ENCODE data around the gene NPHP4. TPM values are rescaled to one million over a fixed set of nuclear protein-coding genes. Genes with fewer than 3 reads are reported as not detected.

The NPHP4 gene
- total and polyA plus RNA-seq, 10 of the 15 experiments (the other 5 are each of a cell fraction or from before 2014, with no cell fraction given), result 0.16 to 10.5 (median 3.1) TPM

- TF ChIP-seq, protein P1, sequence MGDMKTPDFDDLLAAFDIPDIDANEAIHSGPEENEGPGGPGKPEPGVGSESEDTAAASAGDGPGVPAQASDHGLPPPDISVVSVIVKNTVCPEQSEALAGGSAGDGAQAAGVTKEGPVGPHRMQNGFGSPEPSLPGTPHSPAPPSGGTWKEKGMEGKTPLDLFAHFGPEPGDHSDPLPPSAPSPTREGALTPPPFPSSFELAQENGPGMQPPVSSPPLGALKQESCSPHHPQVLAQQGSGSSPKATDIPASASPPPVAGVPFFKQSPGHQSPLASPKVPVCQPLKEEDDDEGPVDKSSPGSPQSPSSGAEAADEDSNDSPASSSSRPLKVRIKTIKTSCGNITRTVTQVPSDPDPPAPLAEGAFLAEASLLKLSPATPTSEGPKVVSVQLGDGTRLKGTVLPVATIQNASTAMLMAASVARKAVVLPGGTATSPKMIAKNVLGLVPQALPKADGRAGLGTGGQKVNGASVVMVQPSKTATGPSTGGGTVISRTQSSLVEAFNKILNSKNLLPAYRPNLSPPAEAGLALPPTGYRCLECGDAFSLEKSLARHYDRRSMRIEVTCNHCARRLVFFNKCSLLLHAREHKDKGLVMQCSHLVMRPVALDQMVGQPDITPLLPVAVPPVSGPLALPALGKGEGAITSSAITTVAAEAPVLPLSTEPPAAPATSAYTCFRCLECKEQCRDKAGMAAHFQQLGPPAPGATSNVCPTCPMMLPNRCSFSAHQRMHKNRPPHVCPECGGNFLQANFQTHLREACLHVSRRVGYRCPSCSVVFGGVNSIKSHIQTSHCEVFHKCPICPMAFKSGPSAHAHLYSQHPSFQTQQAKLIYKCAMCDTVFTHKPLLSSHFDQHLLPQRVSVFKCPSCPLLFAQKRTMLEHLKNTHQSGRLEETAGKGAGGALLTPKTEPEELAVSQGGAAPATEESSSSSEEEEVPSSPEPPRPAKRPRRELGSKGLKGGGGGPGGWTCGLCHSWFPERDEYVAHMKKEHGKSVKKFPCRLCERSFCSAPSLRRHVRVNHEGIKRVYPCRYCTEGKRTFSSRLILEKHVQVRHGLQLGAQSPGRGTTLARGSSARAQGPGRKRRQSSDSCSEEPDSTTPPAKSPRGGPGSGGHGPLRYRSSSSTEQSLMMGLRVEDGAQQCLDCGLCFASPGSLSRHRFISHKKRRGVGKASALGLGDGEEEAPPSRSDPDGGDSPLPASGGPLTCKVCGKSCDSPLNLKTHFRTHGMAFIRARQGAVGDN (IDR thresholded peaks at IDR 0.05), result 0 out of 2 replicates have a peak, but pooled peaks have one; percentile 14
- TF ChIP-seq, protein P2, sequence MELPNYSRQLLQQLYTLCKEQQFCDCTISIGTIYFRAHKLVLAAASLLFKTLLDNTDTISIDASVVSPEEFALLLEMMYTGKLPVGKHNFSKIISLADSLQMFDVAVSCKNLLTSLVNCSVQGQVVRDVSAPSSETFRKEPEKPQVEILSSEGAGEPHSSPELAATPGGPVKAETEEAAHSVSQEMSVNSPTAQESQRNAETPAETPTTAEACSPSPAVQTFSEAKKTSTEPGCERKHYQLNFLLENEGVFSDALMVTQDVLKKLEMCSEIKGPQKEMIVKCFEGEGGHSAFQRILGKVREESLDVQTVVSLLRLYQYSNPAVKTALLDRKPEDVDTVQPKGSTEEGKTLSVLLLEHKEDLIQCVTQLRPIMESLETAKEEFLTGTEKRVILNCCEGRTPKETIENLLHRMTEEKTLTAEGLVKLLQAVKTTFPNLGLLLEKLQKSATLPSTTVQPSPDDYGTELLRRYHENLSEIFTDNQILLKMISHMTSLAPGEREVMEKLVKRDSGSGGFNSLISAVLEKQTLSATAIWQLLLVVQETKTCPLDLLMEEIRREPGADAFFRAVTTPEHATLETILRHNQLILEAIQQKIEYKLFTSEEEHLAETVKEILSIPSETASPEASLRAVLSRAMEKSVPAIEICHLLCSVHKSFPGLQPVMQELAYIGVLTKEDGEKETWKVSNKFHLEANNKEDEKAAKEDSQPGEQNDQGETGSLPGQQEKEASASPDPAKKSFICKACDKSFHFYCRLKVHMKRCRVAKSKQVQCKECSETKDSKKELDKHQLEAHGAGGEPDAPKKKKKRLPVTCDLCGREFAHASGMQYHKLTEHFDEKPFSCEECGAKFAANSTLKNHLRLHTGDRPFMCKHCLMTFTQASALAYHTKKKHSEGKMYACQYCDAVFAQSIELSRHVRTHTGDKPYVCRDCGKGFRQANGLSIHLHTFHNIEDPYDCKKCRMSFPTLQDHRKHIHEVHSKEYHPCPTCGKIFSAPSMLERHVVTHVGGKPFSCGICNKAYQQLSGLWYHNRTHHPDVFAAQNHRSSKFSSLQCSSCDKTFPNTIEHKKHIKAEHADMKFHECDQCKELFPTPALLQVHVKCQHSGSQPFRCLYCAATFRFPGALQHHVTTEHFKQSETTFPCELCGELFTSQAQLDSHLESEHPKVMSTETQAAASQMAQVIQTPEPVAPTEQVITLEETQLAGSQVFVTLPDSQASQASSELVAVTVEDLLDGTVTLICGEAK (IDR thresholded peaks at IDR 0.05; ENCODE audit: borderline replicate concordance), result peak; percentile 51; the same call in 1 of the 2 replicates
- TF ChIP-seq, protein P3, sequence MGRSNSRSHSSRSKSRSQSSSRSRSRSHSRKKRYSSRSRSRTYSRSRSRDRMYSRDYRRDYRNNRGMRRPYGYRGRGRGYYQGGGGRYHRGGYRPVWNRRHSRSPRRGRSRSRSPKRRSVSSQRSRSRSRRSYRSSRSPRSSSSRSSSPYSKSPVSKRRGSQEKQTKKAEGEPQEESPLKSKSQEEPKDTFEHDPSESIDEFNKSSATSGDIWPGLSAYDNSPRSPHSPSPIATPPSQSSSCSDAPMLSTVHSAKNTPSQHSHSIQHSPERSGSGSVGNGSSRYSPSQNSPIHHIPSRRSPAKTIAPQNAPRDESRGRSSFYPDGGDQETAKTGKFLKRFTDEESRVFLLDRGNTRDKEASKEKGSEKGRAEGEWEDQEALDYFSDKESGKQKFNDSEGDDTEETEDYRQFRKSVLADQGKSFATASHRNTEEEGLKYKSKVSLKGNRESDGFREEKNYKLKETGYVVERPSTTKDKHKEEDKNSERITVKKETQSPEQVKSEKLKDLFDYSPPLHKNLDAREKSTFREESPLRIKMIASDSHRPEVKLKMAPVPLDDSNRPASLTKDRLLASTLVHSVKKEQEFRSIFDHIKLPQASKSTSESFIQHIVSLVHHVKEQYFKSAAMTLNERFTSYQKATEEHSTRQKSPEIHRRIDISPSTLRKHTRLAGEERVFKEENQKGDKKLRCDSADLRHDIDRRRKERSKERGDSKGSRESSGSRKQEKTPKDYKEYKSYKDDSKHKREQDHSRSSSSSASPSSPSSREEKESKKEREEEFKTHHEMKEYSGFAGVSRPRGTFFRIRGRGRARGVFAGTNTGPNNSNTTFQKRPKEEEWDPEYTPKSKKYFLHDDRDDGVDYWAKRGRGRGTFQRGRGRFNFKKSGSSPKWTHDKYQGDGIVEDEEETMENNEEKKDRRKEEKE (IDR thresholded peaks at IDR 0.05), result peak; percentile 98
- TF ChIP-seq, protein P4, sequence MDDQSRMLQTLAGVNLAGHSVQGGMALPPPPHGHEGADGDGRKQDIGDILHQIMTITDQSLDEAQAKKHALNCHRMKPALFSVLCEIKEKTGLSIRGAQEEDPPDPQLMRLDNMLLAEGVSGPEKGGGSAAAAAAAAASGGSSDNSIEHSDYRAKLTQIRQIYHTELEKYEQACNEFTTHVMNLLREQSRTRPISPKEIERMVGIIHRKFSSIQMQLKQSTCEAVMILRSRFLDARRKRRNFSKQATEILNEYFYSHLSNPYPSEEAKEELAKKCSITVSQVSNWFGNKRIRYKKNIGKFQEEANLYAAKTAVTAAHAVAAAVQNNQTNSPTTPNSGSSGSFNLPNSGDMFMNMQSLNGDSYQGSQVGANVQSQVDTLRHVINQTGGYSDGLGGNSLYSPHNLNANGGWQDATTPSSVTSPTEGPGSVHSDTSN (IDR thresholded peaks at IDR 0.05; ENCODE audit: insufficient replicate concordance, low read depth, low read length), result peak; percentile 99
- TF ChIP-seq MYC (IDR thresholded peaks at IDR 0.05; ENCODE audit: insufficient read depth, insufficient read length, insufficient replicate concordance, low read length, severe bottlenecking) (no peak), SMC3 (IDR thresholded peaks at IDR 0.05; ENCODE audit: borderline replicate concordance, low read length) (no peak), RB1 (IDR thresholded peaks at IDR 0.05; ENCODE audit: borderline replicate concordance) (peak; percentile 77; the same call in 1 of the 2 replicates), FOXK2 (IDR thresholded peaks at IDR 0.05) (peak; percentile 97), NR2F1 (conservative IDR thresholded peaks at IDR 0.05) (peak; percentile 97), BCL3 (IDR thresholded peaks at IDR 0.05; ENCODE audit: borderline replicate concordance, insufficient read depth, low read depth, low read length, poor library complexity, severe bottlenecking) (peak; percentile 46)
- TF ChIP-seq, protein P5, sequence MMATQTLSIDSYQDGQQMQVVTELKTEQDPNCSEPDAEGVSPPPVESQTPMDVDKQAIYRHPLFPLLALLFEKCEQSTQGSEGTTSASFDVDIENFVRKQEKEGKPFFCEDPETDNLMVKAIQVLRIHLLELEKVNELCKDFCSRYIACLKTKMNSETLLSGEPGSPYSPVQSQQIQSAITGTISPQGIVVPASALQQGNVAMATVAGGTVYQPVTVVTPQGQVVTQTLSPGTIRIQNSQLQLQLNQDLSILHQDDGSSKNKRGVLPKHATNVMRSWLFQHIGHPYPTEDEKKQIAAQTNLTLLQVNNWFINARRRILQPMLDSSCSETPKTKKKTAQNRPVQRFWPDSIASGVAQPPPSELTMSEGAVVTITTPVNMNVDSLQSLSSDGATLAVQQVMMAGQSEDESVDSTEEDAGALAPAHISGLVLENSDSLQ (IDR thresholded peaks at IDR 0.05), result peak; percentile 99
These were observed at the start of gene NPHP4 (continued) for GRCh38 chr1:5992026-5992813.

Measured in GM12878 (cell line).